ENCODE results near the gene RPRD1A.
"Not testable (repeated sequence)": the region's sequence is repeated elsewhere in the genome, so short reads cannot be mapped to it uniquely, and the experiment has no call there.

Gene RPRD1A

DNA sequence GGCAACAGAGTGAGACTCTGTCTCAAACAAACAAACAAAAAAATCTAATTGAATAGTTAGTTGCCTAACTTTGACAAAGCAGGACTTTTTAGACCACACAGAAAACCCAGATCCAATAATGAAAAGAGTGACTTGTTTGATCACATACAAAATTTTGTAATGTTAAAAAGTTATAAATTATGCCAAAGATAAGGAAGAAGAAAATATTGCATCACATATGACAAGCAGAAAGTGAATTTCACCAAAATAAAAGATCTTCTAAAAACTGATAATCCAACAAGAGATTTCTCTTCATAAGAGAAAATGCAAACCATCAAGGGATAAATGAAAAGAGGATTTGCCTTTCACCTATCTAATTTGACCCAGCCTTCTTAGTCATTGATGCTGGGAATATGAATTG lies 97.7 kb downstream of the RPRD1A start:
- DNase-seq (ENCODE audit: low read depth, low spot score), result no peak

DNA sequence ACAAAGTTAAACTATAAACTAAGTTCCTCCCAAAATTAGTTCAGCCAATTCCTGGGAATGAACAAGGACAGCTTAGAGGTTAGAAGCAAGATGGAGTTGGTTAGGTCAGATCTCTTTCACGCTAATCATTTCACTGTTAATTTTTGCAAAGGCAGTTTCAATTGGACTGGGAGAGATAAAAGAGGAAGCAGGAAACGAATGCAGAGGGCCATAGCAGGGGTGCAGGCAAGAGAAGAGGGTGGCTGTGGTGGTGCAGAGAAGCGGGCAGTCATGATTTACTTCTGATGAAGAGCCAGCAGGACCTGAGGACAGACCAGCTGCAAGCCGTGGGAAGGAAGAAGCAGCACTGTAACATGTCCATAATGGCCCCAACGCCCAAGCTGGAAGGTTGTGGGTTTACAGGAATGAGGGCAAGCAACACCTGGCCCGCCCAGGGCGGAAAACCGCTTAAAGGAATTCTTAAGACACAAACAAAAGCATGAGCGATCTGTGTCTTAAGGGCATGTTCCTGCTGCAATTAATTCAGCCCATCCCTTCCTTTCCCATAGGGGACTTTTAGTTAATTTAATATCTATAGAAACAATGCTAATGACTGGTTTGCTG lies 99.0 kb downstream of the RPRD1A start:
- DNase-seq (ENCODE audit: low read depth, low spot score), result no peak

DNA sequence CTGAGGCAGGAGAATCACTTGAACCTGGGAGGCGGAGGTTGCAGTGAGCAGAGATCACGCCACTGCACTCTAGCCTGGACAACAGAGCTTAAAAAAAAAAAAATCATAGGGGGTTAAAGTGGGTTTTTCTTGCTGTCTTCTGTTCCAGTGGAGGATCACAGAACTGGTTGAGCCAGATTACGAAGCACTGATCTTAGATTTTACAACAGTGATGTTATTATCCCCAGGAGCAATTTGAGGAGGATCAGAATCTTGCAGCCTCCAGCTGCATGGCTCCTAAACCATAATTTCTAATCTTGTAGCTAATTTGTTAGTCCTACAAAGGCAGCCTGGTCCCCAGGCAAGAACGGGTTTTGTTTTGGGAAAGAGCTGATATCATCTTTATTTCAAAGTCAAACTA lies 99.5 kb downstream of the RPRD1A start:
- DNase-seq (ENCODE audit: low read depth, low spot score), result not testable (repeated sequence)

DNA sequence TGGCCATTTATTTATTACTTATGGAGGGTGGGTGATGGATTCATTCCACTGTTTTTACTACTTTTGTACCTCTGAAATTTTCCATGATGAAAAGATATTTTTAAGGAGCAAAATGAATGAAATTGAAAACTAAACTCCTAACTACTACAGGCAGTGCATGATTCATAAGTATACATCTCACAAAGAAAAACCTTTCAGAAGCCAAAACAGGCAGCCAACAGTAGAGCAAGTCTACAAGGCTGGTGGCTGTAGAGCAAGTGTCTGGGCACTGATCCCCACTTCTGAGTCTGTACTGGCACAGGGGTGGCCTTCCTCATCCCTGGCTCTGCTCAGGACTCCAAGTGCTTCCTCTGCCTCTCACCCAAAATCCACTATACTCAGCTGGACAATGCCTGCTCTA lies 103.0 kb downstream of the RPRD1A start:
- no peak for DNase-seq (ENCODE audit: low read depth, low spot score)

DNA sequence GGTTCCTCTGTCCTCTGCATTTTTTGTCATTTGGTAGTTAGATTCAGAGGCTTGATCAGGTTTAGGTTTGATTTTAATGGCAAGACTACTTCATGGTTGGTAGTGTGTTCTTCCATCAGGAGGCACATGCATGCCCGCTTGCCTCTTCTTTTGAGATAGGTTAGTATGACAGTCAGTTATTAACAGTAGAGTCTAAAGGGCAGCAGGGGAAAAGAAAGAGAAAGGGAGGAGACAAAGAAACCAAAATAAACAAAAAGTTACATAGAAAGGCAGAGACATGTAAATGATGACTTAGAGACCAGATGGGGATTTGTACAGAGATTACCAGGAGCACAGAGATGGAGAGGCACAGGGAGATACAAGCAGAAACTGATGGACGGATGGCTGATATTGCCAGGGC lies 105.0 kb downstream of the RPRD1A start:
- DNase-seq (ENCODE audit: low read depth, low spot score), result no peak

DNA sequence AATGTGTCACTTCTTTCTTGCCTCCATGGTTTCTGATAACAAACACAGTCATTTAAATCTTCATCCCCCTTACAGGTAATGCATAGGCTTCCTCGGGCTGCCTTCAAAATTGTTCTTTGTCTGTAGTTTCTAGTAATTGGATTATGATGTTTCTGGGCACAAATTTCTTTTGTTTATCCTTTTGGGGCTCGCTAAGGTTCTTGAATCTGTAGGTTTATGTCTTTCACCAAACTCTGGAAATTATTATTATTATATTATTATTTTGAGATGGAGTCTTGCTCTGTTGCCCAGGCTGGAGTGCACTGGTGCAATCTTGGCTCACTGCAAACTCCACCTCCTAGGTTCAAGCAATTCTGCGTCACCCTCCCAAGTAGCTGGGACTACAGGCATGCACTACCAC lies 111.1 kb downstream of the RPRD1A start:
- DNase-seq (ENCODE audit: low read depth, low spot score), result no peak

DNA sequence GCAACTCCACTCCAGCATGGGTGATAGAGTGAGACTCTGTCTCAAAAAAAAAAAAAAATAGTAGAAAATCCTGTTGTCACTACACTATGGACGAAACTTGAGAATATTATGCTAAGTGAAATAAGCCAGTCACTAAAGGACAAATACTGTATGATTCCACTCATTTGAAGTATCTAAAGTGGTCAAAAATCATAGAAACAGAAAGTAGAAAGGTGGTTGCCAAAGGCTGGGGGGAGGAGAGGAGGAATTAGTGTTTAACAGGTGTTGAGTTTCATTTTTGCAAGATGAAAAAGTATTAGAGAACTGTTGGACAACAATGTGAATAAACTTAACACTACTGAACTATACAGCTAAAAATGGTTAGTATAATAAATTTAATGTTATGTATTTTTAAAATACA lies 113.7 kb downstream of the RPRD1A start:
- no peak for DNase-seq (ENCODE audit: low read depth, low spot score)

DNA sequence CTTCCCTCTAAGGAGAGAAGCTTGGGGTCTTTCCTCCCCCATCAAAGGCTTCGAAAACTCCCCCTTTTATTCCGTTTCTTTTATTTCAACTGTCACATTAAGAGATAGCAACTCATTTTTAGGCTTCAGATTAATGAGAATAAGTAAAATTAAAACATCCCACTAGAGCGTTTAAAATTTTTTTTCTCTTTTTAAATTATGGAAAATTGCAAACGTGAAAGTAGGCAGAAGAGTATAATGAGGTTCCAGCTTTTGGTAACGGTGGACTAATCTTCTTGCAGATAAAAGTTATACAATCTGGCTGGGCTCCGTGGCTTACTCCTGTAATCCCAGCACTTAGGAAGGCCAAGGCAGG lies 116.8 kb downstream of the RPRD1A start:
- DNase-seq (ENCODE audit: low read depth, low spot score), result no peak

DNA sequence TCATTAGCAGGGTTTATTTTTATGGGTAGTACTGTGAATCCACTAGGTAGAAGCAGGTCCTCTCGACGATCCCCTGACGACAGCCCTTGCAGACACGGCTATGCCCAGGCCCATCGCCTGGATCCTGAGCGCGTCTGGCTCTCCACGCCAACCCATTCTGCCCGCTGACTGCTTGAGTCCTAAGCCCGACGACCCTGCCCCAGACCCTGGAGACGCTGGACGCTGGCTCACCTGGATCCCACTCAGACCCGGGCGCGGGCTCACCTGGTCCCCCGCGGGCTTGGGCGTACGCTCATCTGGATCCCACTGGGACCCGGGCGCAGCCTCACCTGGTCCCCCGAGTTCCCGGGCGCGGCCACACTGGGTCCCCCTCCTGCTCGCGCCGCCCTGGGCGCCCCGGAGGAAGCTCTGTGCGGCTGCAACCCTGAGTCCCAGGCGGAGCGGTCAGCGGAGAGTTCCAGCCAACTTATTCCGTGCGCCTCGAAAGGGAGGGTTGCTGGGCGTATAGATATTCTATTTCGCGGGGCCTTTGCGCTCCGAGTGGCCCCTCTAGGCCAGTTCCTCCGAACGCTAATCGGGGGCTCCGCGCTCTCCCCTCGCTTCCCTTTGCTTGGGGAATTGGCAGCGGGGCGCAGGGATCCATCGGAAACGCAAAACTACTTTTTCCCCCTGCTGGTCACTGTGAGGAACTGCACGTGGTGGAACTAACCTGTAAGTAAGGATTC lies 117.3 kb downstream of the RPRD1A start:
- peak; percentile 26 for DNase-seq (ENCODE audit: low read depth, low spot score)

DNA sequence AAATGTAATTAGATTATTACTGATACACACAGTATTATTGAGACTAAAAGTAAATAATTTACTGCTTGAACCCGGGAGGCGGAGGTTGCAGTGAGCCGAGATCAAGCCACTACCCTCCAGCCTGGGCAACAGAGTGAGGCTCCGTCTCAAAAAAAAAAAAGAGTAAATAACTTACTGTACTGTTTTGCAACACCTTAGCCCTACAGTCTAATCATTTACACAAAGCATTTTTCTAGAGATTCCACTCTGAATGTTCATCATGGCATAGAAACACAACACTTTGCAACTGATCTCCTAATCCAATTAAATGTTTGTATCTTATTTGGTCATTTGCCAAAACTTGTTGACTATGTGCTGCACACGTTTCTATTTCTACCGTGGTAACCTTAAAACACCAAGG lies 118.3 kb downstream of the RPRD1A start:
- no peak for DNase-seq (ENCODE audit: low read depth, low spot score)

DNA sequence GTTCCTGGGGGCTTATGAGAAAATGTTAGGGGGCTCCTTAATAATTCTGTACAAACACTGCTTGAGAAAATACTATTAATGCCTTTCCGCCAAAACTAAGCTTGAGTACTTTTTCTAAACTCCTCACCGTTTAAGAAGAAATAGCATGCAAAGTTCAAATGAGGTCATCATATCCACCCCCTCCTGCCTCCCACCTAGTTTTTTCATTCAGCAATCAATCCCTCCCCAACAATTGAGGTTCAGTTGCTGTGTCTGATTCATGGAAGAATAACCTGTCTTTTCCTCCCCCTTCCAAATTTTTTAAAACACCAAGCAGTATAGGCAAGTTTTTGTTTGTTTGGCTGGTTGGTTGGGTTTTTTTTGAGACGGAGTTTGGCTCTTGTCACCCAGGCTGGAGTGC lies 119.3 kb downstream of the RPRD1A start:
- no peak for DNase-seq (ENCODE audit: low read depth, low spot score)

DNA sequence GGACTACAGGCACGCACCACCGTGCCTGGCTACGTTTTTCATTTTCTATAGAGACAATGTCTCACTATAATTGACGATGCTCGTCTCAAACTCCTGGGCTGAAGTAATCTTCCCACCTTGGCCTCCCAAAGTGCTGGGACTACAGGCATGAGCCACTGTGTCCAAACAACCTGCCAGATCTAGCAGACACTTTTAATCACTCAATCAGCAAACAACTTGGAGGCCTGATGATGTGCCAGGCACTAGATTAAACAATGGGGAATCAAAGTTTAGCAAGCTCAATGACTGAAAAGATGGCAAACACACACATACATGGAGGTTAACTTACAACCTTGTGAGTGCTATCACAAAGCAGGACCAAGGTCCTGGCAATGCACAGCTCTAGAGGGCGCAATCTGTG lies 124.7 kb downstream of the RPRD1A start:
- DNase-seq (ENCODE audit: low read depth, low spot score), result no peak

DNA sequence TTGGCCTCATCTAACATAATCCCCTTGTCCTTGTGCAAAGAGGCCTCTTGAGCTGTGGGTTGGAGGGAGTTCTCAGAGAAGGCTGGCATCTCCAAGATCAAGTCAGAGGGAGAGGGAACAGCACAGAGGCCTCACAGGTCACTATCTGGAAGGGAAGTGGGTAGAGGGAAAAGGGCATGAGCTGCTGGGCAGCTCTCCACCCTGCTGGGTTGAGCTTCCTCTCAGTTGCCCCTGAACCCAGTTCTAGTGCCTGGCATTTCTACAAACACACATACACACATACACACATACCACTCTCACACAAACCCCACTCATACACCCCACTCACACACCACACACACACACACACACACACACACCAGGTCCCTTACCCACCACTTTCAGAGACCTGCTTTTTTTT lies 125.2 kb downstream of the RPRD1A start:
- DNase-seq (ENCODE audit: low read depth, low spot score), result no peak

DNA sequence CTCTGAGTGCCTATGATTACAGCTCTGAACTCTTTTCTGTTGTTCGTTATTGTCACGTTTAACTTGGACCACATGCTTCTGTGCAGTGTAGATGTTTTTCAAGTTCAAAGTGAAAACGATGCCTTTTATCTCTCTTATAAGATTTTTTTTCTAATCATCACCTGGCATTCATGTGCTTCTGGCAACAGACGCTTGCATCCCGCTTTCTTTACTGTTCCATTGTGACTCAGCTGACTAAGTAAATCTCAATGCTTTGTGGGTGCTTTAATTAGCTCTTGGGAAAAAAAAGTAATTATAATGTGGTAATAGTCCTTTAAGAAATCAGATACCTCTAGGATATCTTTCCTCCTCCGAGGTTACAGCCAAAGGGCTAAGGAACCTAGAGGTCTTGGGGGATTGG lies 126.1 kb downstream of the RPRD1A start:
- no peak for DNase-seq (ENCODE audit: low read depth, low spot score)
